Smooth muscle cell (in vitro differentiated cells): ENCODE results near the gene IGSF9B. TPM values are rescaled to one million over a fixed set of nuclear protein-coding genes. Genes with fewer than 3 reads are reported as not detected.
A peak's percentile ranks its signal among the peaks of the same experiment; 100 is the strongest.

ENCODE experiments used
- DNase-seq: peaks from one replicate; lab custom pipeline; 2025; ENCODE audit not compliant: unreplicated experiment; lab: John Stamatoyannopoulos, UW
- H2AFZ ChIP-seq: fragments of 200-600 bp; sonication (generic); 2 replicates; pipeline ENCODE4 v1.6.0; 2016; ENCODE audit warnings: antibody characterized with exemption, low read depth, mild to moderate bottlenecking
- H3F3A ChIP-seq: fragments of 200-600 bp; sonication (generic); 2 replicates; pipeline ENCODE4 v1.6.0; 2017; ENCODE audit warnings: antibody characterized with exemption, low read depth
- H3K27ac ChIP-seq: fragments of 200-600 bp; sonication (generic); 2 replicates; pipeline ENCODE4 v1.5.1; 2016; ENCODE audit warnings: low read depth, mild to moderate bottlenecking
- H3K27me3 ChIP-seq: fragments of 200-600 bp; sonication (generic); 2 replicates; pipeline ENCODE4 v1.6.1; 2016; ENCODE audit warnings: low read depth, mild to moderate bottlenecking
- H3K36me3 ChIP-seq: fragments of 200-600 bp; sonication (generic); 2 replicates; pipeline ENCODE4 v1.5.1; 2016; ENCODE audit warnings: low read depth
- H3K4me1 ChIP-seq: fragments of 200-600 bp; sonication (generic); 2 replicates; pipeline ENCODE4 v1.5.1; 2016; ENCODE audit warnings: low read depth
- H3K4me2 ChIP-seq: fragments of 200-600 bp; sonication (generic); 2 replicates; pipeline ENCODE4 v1.6.0; 2016; ENCODE audit warnings: mild to moderate bottlenecking
- H3K4me3 ChIP-seq: fragments of 200-600 bp; sonication (generic); 2 replicates; pipeline ENCODE4 v1.5.1; 2016; ENCODE audit warnings: mild to moderate bottlenecking
- H3K79me2 ChIP-seq: fragments of 200-600 bp; sonication (generic); 2 replicates; pipeline ENCODE4 v1.6.0; 2016; ENCODE audit warnings: low read depth, mild to moderate bottlenecking
- H3K9ac ChIP-seq: fragments of 200-600 bp; sonication (generic); 2 replicates; pipeline ENCODE4 v1.6.0; 2016; ENCODE audit warnings: low read depth
- H3K9me3 ChIP-seq: fragments of 200-600 bp; sonication (generic); replicated peaks from 2 replicates; pipeline ENCODE4 v1.5.1; 2016; ENCODE audit warnings: low read depth
- H4K20me1 ChIP-seq: fragments of 200-600 bp; sonication (generic); 2 replicates; pipeline ENCODE4 v1.6.0; 2016; ENCODE audit warnings: low read depth
- WGBS: methylation state at CpG from one replicate; pipeline ENCODE4 v1.1.7; 2016; ENCODE audit warnings: low lambda C conversion rate; 5-methylcytosine and 5-hydroxymethylcytosine counted together
- polyA plus RNA-seq: library from polyadenylated mRNA; unstranded; fragments of >200 nt; fragmentation: Nextera tagmentation; extraction: Ambion mirVana; gene quantifications from 2 replicates; pipeline ENCODE4 v1.2.1, GENCODE V29; 2016
- total RNA-seq: library from RNA; depleted of rRNA; stranded (reverse); fragments of >200 nt; gene quantifications from 2 replicates; pipeline ENCODE4 v1.2.3, GENCODE V29; 2014
- TF ChIP-seq, protein P1 (sequence below): fragments of 200-600 bp; sonication (generic); IDR thresholded peaks from 2 replicates; pipeline ENCODE4 v1.5.1; 2017; ENCODE audit warnings: borderline replicate concordance, mild to moderate bottlenecking, antibody characterized with exemption; ENCODE audit not compliant: insufficient read depth, poor library complexity, severe bottlenecking

Gene IGSF9B
- total and polyA plus RNA-seq, 2 experiments from 2014 or later: 0.82 to 1.7 TPM

DNA sequence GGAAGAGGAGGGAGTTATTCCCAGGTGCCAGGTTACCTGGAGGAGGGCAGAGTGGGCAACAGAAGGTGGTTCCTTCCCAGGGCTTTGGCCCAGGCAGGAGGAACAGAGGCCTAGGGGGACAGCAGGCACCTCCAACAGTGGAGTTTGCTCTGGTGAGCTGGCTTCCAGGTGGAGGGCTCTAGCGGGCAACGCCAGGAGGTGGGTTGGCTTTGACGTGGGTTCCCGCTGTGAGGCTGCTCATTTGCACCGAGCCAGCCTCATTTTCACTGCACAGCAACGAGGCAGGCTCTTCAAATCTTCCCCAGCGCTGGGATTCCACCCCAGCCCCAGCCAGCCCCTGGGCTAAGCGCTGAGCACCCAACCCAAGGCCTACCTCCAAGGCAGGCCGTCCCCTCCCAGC is 8.1 kb downstream of the IGSF9B start:
- Histone ChIP-seq H4K20me1 (peaks cover 22% of the 10 kb centered on the region), H2AFZ (no peak overlapping the region), H3K9me3 (no peaks in the 10 kb centered on the region), H3K4me2 (no peak overlapping the region), H3K4me3 (no peak overlapping the region), H3K79me2 (no peaks in the 10 kb centered on the region), H3F3A (peaks cover 11% of the 10 kb centered on the region), H3K27me3 (no peaks in the 10 kb centered on the region), H3K27ac (no peak overlapping the region), H3K9ac (no peak overlapping the region), H3K4me1 (peaks cover 46% of the 10 kb centered on the region), H3K36me3 (no peaks in the 10 kb centered on the region)
- TF ChIP-seq, protein P1, sequence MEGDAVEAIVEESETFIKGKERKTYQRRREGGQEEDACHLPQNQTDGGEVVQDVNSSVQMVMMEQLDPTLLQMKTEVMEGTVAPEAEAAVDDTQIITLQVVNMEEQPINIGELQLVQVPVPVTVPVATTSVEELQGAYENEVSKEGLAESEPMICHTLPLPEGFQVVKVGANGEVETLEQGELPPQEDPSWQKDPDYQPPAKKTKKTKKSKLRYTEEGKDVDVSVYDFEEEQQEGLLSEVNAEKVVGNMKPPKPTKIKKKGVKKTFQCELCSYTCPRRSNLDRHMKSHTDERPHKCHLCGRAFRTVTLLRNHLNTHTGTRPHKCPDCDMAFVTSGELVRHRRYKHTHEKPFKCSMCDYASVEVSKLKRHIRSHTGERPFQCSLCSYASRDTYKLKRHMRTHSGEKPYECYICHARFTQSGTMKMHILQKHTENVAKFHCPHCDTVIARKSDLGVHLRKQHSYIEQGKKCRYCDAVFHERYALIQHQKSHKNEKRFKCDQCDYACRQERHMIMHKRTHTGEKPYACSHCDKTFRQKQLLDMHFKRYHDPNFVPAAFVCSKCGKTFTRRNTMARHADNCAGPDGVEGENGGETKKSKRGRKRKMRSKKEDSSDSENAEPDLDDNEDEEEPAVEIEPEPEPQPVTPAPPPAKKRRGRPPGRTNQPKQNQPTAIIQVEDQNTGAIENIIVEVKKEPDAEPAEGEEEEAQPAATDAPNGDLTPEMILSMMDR: no peak
- no peak for DNase-seq
- 69% methylated on average over 9 of the region's 9 CpGs for WGBS

DNA sequence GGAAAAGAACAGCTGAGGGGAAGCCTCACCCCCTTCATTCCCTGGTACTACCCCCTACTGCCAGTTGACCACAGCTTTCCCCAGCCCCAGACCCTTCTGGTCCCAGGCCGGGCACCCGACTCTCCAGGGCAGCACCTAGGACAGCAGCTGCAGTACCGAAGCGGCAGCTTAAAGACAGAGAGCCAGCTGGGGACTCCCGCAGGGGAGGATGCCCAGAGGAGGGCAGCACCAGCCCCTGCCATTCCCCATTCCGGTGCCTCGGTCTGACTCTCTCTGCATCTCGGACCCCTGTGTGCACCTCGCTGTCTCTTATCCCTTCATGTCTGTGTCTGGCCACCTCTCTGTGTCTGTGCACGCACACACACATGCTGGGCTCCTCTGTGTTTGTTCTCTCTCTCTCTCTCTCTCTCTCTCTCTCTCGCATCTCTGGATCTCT is 9.4 kb downstream of the IGSF9B start:
- Histone ChIP-seq H3K9me3 (no peaks in the 10 kb centered on the region), H3K9ac (no peak overlapping the region), H3K4me3 (no peak overlapping the region), H3K79me2 (no peaks in the 10 kb centered on the region), H3F3A (no peaks in the 10 kb centered on the region), H2AFZ (no peak overlapping the region), H3K27me3 (no peaks in the 10 kb centered on the region), H3K4me2 (no peak overlapping the region), H3K27ac (no peak overlapping the region), H3K4me1 (peaks cover 40% of the 10 kb centered on the region), H4K20me1 (peaks cover 26% of the 10 kb centered on the region), H3K36me3 (no peaks in the 10 kb centered on the region)
- 20% methylated on average over 11 of the region's 11 CpGs for WGBS
- TF ChIP-seq, protein P1: peak; percentile 42
- peak; percentile 21 for DNase-seq

DNA sequence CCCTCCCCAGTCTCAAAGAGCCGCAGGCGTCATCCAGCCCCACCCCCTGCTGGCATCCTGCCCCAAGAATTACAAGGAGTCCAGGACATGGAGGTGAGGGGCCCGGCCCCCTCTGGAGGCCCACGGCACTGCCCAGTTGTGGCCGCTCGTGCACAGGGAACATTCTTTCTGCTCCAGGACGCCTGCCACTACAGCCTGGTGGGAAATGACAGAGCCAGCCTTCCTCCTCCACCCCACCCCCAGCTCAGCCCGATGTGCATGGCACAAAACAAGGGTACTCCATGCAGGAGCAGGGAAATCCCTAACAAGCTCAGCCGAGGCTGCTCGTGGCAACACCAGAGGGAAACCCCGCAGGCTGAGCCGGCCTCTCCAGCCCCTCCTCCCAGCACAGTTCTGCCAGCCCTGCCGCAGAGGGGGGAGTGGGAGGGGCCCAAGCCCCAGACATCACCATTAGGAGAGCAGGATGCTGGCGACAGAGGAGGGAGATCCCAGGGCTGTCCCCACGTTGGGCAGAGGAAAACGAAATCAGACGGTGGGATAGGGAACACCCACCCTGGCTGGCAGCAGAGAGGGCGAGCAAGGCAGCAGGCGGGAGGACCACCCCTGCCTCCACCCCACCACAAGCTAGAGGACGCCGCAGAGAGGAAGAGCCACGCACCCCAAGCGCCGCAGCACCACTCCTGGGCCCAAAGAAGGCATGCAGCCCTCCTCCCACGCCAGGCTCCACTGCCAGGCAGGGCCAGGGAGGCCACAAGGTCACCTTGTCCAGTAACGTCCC is 10.0 kb downstream of the IGSF9B start:
- no peak overlapping the region for H3K4me2 ChIP-seq

More for the DNA sequence above, 10.0 kb downstream of the IGSF9B start:
- Histone ChIP-seq H3K9me3 (no peaks in the 10 kb centered on the region), H3K9ac (no peak overlapping the region), H3K4me3 (no peak overlapping the region), H3F3A (no peaks in the 10 kb centered on the region), H3K36me3 (no peaks in the 10 kb centered on the region), H3K4me1 (peaks cover 34% of the 10 kb centered on the region), H3K27ac (no peak overlapping the region), H2AFZ (no peak overlapping the region), H3K79me2 (no peaks in the 10 kb centered on the region), H4K20me1 (peaks cover 26% of the 10 kb centered on the region), H3K27me3 (no peaks in the 10 kb centered on the region)
- TF ChIP-seq, protein P1: no peak
- DNase-seq: no peak
- WGBS: 58% methylated on average over 25 of the region's 26 CpGs
